T-helper 1 cell (primary cell): Measurements from ENCODE around the gene CDH4.
"Not testable (repeated sequence)": the region's sequence is repeated elsewhere in the genome, so short reads cannot be mapped to it uniquely, and the experiment has no call there.

Experiments
- DNase-seq, 5 donors: peaks; one replicate each; pipeline ENCODE4 v3.0.0-alpha.2; 2012 to 2020

CDH4 gene

GRCh38 chr20:61422636-61423425 lies 170.8 kb downstream of the CDH4 start:
- DNase-seq: no peak

- no peak for DNase-seq
These were observed 172.1 kb downstream of the CDH4 start for GRCh38 chr20:61424011-61424627.

- DNase-seq: no peak
These were observed 172.8 kb downstream of the CDH4 start for GRCh38 chr20:61424628-61425420.

GRCh38 chr20:61425541-61425991 lies 173.5 kb downstream of the CDH4 start:
- not testable (repeated sequence) for DNase-seq

- DNase-seq: no peak
These were observed 174.3 kb downstream of the CDH4 start for GRCh38 chr20:61426352-61426751.

- no peak for DNase-seq
These were observed 177.6 kb downstream of the CDH4 start for GRCh38 chr20:61429458-61430227.

GRCh38 chr20:61430228-61430624 lies 178.2 kb downstream of the CDH4 start:
- DNase-seq: no peak

GRCh38 chr20:61433176-61433575 lies 181.1 kb downstream of the CDH4 start:
- no peak for DNase-seq

- DNase-seq: no peak
These were observed 181.8 kb downstream of the CDH4 start for GRCh38 chr20:61433816-61434215.

GRCh38 chr20:61434341-61434781 lies 182.3 kb downstream of the CDH4 start:
- DNase-seq: no peak

- DNase-seq: no peak
These were observed 183.2 kb downstream of the CDH4 start for GRCh38 chr20:61435184-61435822.

GRCh38 chr20:61435823-61436220 lies 183.8 kb downstream of the CDH4 start:
- DNase-seq: no peak

- no peak for DNase-seq
These were observed 184.2 kb downstream of the CDH4 start for GRCh38 chr20:61436283-61436666.

GRCh38 chr20:61436667-61437279 lies 184.7 kb downstream of the CDH4 start:
- no peak for DNase-seq

- DNase-seq: no peak
These were observed 185.5 kb downstream of the CDH4 start for GRCh38 chr20:61437280-61438206.

GRCh38 chr20:61438285-61438684 lies 186.2 kb downstream of the CDH4 start:
- DNase-seq: no peak

GRCh38 chr20:61439251-61439650 lies 187.2 kb downstream of the CDH4 start:
- DNase-seq: no peak

GRCh38 chr20:61440548-61441055 lies 188.5 kb downstream of the CDH4 start:
- no peak for DNase-seq

GRCh38 chr20:61441537-61441936 lies 189.5 kb downstream of the CDH4 start:
- no peak for DNase-seq

GRCh38 chr20:61442075-61442670 lies 190.1 kb downstream of the CDH4 start:
- no peak for DNase-seq
